ENCODE data around the gene COPS2.

Gene COPS2

DNA sequence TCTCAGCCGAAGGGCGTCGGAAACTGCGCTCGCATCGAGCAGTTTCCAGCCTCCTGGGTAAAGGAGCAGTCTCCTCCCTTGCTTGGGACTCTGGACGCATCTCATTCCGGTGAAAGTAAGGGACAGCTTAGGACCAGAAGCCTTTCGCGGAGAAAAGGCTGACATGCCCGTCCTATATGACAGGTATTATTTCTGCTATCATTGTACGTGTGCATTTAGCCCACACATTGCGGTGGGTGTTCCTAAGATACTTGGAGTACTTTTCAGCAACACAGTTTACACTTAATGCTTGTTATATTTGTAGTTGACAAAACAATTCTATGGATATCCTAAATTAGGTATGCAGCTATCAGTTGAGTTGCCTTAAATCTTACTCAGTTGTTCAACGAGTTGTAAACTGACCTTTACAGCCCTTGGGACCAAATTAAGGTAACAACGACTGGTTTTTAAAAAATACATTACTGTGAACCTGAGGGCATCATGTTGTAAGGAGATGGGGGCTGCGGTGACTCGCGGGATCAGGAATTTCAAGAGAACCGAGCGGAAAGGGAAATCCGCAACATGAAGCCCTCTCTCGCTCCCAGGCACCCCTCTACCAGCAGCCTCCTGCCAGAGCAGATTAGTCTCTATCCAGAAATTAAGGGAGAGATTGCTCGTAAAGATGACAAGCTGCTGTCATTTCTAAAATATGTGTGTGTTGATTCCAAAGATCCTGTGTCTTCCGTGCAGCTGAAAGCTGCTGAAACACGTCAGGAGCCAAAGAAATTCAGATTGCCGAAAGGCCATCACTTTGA is 632 bp upstream of the COPS2 start:
- DNase-seq = no peak

GRCh38 chr15:49154799-49155109 is 645 bp downstream of the COPS2 start:
- DNase-seq = no peak

- DNase-seq = no peak
These were observed 1.0 kb downstream of the COPS2 start for GRCh38 chr15:49154359-49154758.

GRCh38 chr15:49152552-49153312 is 2.7 kb downstream of the COPS2 start:
- DNase-seq = no peak

DNA sequence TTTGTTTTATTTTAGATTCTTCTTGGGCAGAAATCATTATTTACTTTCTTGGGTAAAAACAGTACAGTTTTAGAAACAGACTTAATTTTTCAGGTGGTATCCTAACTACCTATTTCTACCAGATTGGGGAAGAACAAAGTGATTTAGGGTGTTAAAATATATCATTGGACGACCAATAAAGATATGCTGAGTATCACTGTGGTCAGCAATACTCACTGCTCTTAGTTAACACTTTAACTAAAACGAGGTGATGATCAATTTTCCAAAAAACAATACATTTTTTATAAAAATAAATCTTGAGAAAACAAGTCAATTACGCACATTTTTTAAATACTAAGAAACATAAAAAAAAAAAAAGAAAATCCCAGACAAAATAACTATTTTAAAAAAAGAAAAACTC is 3.6 kb downstream of the COPS2 start:
- no peak for DNase-seq

DNA sequence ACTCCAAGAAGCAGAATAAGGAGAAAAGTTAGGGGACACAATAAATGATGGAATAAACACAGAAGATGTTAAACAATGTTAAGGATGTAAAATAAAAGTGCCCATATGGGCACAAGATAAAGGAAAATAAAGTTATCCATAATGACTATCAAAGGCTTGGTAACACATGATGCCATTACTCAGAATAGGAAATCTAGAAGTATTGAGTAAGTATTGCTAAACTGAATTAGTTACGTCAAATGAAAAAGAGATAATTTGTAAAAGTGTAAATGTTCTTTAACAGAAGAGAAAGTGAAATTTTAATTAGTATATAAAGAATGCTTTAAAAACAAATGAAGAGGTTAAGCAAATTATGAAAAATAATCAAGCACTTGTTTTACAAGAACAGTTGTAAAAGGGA is 6.7 kb downstream of the COPS2 start:
- DNase-seq = no peak

DNA sequence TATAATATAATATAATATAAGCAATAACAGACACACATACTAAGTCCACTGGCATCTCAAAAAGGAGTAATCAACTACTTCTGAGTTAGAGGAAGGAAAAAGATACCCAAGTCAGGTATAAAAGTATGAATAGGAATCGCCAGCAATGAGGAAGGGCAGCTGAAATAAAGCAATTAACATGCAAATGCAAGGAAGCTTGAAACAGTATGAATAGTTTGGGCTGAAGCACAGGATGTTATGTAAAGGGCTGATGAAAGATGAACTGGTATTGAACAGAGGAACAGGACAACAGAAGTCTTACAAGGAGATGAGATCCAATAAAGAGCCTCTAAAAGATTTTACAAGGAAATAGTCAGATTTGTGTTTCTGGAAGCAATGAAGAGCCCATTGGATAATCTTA is 7.1 kb downstream of the COPS2 start:
- DNase-seq = no peak

DNA sequence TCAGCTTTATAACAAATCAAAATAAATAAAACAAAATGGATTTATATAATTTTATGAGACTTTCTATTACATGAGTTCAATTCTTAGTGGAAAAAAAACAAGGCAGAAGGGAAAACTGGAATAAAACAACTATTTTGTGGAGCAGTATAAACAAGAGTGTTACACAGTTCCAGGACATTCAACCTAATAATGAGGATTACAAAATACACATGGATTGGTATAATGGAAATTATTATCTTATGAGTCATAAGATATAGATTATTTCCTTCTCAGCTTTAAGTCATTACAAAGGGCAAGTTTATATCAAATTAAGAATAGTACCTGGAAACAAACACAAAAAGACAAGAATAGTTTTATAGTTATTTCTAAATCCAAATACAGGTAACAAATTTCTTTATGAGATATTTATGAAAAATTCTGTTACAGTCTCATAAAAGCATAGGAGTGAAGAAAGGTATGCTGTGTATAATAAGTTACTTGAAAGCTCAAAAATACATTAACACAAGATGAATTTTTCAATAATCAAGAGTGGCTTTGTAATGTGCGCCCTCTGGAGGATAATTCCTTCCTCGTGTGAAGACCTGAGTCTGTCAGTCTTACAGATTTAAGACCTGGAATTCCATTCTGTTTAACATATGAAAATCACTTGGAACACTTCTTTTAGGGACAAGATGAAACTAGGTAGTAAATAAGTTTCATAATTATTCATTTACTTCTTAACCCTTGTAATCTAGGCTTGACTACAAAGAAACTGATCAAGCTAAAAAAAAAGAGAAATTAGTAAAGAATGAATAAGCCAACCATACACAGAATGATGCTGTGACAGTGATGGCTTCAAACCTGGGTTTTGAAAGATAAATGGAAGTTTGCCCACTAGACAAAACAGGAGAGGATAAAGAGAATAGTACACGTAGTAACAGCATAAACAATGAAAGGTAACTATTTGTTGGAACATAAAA is 9.5 kb downstream of the COPS2 start:
- DNase-seq = no peak

DNA sequence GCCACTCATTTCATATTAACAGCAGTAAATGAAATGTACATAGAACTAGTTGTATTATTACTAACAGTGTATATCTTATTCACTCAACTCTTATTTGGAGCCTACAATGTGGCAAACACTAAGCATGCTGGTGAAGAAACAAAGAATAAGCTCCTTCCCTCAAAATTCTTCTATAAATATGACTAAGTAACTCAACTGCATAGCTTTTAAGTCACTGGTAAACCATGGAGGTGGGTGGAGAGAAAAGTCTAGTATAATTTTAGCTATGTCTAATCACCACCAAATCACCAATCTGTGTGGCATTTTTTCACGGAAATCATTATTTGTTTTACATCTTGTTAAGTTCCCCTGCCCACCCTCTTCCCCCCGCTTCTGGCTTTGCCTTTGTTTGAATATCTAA is 17.5 kb downstream of the COPS2 start:
- no peak for DNase-seq

- DNase-seq = no peak
These were observed 19.5 kb downstream of the COPS2 start for GRCh38 chr15:49135911-49136310.

- DNase-seq = no peak
These were observed 20.0 kb downstream of the COPS2 start for GRCh38 chr15:49135342-49135857.

DNA sequence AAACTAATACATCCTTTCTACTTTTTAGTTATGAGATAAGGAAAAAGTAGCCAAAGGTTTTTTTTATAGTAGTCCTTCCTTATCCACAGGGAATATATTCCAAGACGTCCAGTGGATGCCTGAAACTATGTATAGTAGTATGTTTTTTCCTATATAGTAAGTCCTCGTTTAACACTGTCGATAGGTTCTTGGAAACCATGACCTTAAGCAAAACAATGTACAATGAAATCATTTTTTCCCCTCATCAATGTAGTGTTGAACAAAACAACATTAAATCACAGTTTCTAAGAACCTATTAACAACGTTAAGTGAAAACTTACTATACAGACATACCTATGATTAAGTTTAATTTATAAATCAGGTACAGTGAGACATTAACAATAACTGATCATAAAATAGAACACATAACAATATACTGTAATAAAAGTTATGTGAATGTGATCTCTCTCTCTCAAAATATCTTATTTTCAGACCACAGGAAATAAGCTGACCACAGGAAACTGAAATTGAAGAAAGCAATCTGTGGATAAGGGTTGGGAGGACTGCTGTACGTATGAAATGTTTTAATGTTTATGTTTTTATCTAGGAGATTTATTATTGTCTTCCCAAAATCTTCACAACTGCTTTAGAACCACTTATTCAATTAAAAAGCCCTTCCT is 20.6 kb downstream of the COPS2 start:
- DNase-seq = no peak

- DNase-seq = no peak
These were observed 24.0 kb downstream of the COPS2 start for GRCh38 chr15:49131403-49131802.

DNA sequence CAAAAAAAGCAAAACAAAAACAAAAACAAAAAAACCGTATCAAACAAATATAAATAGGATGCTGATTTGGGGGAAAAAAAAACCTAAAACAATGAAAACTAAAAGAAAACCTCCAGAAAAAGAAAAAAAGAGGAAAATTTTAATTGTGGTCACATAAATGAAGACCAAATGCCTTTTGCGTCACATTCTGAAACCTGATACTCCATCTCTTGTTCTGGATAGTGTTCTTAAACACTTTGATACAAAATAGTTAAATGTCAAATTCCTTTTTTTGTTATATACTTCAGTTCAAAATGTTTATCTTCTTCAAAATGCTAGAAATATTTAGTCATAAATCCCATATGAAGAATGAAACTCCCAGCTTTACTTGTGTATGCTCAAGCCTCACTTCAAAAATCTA is 31.0 kb downstream of the COPS2 start:
- DNase-seq = no peak

GRCh38 chr15:49122541-49123062 is 32.8 kb downstream of the COPS2 start:
- DNase-seq = no peak

DNA sequence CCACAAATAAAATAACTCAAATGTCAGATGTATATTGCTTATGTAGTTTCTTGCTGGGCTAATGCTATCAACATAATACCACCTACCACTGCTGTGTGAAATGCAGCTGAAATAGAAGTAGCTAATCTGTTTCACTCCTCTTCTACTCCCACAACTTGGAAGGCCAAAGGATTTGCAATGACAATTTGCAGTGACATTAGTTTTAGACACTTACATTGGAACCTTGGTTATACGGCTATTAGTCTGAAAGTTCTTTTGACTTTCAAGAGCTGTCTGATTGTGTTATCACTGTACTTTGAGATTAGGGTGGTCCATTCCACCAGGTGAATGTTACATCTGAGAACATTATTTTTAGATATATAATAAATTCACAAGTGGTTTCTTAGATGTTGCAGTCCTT is 33.5 kb downstream of the COPS2 start:
- DNase-seq = no peak

- DNase-seq = no peak
These were observed 34.6 kb downstream of the COPS2 start for GRCh38 chr15:49120832-49121231.

DNA sequence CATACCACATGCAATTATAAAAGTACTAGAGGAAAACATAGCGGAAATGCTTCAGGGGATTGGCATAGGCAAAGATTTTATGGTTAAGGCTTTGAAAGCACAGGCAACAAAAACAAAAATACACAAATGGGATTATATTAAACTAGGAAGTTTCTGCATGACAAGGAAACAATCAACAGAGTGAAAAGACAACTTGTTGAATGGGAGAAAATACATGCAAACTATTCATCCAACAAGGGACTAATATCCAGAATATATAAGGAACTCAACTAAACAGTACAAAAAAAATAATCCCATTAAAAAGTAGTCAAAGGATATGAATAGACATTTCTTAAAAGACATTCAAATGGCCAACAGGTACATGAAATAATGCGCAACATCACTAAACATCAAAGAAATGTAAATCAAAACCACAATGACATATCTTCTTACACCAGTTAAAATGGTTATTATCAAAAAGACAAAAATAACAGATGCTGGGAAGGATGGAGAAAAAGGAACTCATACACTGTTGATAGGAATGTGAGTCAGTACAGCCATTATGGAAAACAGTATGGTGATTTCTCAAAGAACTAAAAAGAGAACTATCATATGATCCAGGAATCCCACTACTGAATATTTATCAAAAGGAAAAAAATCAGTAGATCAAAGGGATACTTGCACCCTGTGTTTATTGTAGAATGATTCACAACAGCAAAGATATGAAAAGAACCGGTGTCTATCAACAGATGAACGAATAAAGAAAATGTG is 39.1 kb downstream of the COPS2 start:
- no peak for DNase-seq

DNA sequence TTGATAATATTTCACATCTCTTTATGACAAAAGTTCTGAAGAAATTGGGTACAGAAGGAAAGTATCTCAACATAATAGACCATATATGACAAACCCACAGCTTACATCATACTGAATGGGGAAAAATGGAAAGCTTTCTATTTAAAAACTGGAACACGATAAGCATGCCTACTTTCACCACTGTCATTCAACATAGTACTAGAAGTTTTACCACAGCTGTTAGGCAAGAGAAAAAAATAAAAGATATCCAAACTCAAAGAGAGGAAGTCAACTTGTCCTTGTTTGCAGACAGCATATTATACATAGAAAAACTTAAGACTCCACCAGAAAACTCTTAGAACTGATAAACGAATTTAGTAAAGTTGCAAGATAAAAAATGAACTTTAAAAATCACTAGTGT is 40.3 kb downstream of the COPS2 start:
- no peak for DNase-seq

- DNase-seq = no peak
These were observed 45.0 kb downstream of the COPS2 start for GRCh38 chr15:49110158-49110944.

DNA sequence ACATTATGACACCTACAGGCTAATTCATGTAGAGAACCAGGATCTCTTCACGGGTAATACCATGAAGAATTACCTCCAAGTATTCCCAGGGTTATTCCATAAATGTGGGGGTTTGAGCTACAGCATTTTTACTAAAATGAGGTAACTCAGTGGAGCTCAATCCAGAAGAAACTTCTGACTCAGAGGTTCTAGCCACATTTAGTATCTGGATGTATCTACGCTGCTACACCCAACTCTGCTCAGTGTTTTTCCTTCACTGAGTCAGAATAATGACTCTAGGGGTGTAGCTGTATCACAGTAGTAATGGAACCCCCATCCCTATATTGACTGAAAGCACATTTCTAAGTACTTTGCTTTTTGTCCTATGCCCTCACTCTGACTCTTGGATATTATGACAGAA is 52.4 kb downstream of the COPS2 start:
- no peak for DNase-seq

Measured in activated naive CD4-positive, alpha-beta T cell (primary cell).